ENCODE results near the gene CACNA1A.
"Not testable (repeated sequence)": the region's sequence is repeated elsewhere in the genome, so short reads cannot be mapped to it uniquely, and the experiment has no call there.

CACNA1A gene

GRCh38 chr19:13181747-13182388 lies 324.4 kb downstream of the CACNA1A start:
- no peaks in the 10 kb centered on the region for H3K36me3 ChIP-seq (ENCODE audit: control insufficient read depth in 1 of 2, insufficient read depth in 2 of 2, low read length in 2 of 2)
- H3K4me3 ChIP-seq (ENCODE audit: low read depth in 1 of 2, low read length in 2 of 2): no peak overlapping the region
- no peak overlapping the region for H3K27ac ChIP-seq (ENCODE audit: low read length)
- H3K27me3 ChIP-seq (ENCODE audit: low read depth, low read length): no peaks in the 10 kb centered on the region
- H3K9me3 ChIP-seq (ENCODE audit: control insufficient read depth in 1 of 2, low read length in 2 of 2): no peaks in the 10 kb centered on the region
- H3K4me1 ChIP-seq (ENCODE audit: control insufficient read depth in 1 of 2, insufficient read depth in 2 of 2, low read length in 2 of 2): peaks cover 3 to 11% of the 10 kb centered on the region in 2 donors

GRCh38 chr19:13178291-13178690 lies 328.0 kb downstream of the CACNA1A start:
- H3K36me3 ChIP-seq (ENCODE audit: control insufficient read depth in 1 of 2, insufficient read depth in 2 of 2, low read length in 2 of 2); H3K4me3 ChIP-seq (ENCODE audit: low read depth in 1 of 2, low read length in 2 of 2); H3K27ac ChIP-seq (ENCODE audit: low read length); H3K27me3 ChIP-seq (ENCODE audit: low read depth, low read length); H3K9me3 ChIP-seq (ENCODE audit: control insufficient read depth in 1 of 2, low read length in 2 of 2): not testable (repeated sequence)
- peaks cover 3 to 11% of the 10 kb centered on the region in 2 donors for H3K4me1 ChIP-seq (ENCODE audit: control insufficient read depth in 1 of 2, insufficient read depth in 2 of 2, low read length in 2 of 2)

GRCh38 chr19:13177584-13177983 lies 328.7 kb downstream of the CACNA1A start:
- not testable (repeated sequence) for H3K4me3 ChIP-seq (ENCODE audit: low read depth in 1 of 2, low read length in 2 of 2); H3K9me3 ChIP-seq (ENCODE audit: control insufficient read depth in 1 of 2, low read length in 2 of 2); H3K27ac ChIP-seq (ENCODE audit: low read length); H3K27me3 ChIP-seq (ENCODE audit: low read depth, low read length); H3K36me3 ChIP-seq (ENCODE audit: control insufficient read depth in 1 of 2, insufficient read depth in 2 of 2, low read length in 2 of 2)
- H3K4me1 ChIP-seq (ENCODE audit: control insufficient read depth in 1 of 2, insufficient read depth in 2 of 2, low read length in 2 of 2): peaks cover 4 to 12% of the 10 kb centered on the region in 2 donors

- H3K9me3 ChIP-seq (ENCODE audit: control insufficient read depth in 1 of 2, low read length in 2 of 2): no peaks in the 10 kb centered on the region
- no peaks in the 10 kb centered on the region for H3K36me3 ChIP-seq (ENCODE audit: control insufficient read depth in 1 of 2, insufficient read depth in 2 of 2, low read length in 2 of 2)
- no peak overlapping the region for H3K27ac ChIP-seq (ENCODE audit: low read length)
- H3K4me3 ChIP-seq (ENCODE audit: low read depth in 1 of 2, low read length in 2 of 2): no peak overlapping the region
- H3K27me3 ChIP-seq (ENCODE audit: low read depth, low read length): no peaks in the 10 kb centered on the region
- peaks cover 6 to 9% of the 10 kb centered on the region in 2 donors for H3K4me1 ChIP-seq (ENCODE audit: control insufficient read depth in 1 of 2, insufficient read depth in 2 of 2, low read length in 2 of 2)
Measured at GRCh38 chr19:13176345-13176744, 329.9 kb downstream of the CACNA1A start.

GRCh38 chr19:13173139-13173737 lies 333.0 kb downstream of the CACNA1A start:
- Histone ChIP-seq H3K9me3 (ENCODE audit: control insufficient read depth in 1 of 2, low read length in 2 of 2) (no peaks in the 10 kb centered on the region), H3K27me3 (ENCODE audit: low read depth, low read length) (no peaks in the 10 kb centered on the region), H3K36me3 (ENCODE audit: control insufficient read depth in 1 of 2, insufficient read depth in 2 of 2, low read length in 2 of 2) (no peaks in the 10 kb centered on the region), H3K4me1 (ENCODE audit: control insufficient read depth in 1 of 2, insufficient read depth in 2 of 2, low read length in 2 of 2) (peaks cover 6 to 8% of the 10 kb centered on the region in 2 donors), H3K4me3 (ENCODE audit: low read depth in 1 of 2, low read length in 2 of 2) (no peak overlapping the region), H3K27ac (ENCODE audit: low read length) (no peak overlapping the region)

- Histone ChIP-seq H3K36me3 (ENCODE audit: control insufficient read depth in 1 of 2, insufficient read depth in 2 of 2, low read length in 2 of 2) (no peaks in the 10 kb centered on the region), H3K27ac (ENCODE audit: low read length) (peak overlapping the region; percentile 69), H3K9me3 (ENCODE audit: control insufficient read depth in 1 of 2, low read length in 2 of 2) (no peaks in the 10 kb centered on the region), H3K4me3 (ENCODE audit: low read depth in 1 of 2, low read length in 2 of 2) (no peak overlapping the region), H3K27me3 (ENCODE audit: low read depth, low read length) (no peaks in the 10 kb centered on the region), H3K4me1 (ENCODE audit: control insufficient read depth in 1 of 2, insufficient read depth in 2 of 2, low read length in 2 of 2) (peaks cover 6 to 8% of the 10 kb centered on the region in 2 donors)
Measured at GRCh38 chr19:13172346-13173138, 333.7 kb downstream of the CACNA1A start.

- Histone ChIP-seq H3K27me3 (ENCODE audit: low read depth, low read length) (no peaks in the 10 kb centered on the region), H3K27ac (ENCODE audit: low read length) (no peak overlapping the region), H3K36me3 (ENCODE audit: control insufficient read depth in 1 of 2, insufficient read depth in 2 of 2, low read length in 2 of 2) (no peaks in the 10 kb centered on the region), H3K4me3 (ENCODE audit: low read depth in 1 of 2, low read length in 2 of 2) (no peak overlapping the region), H3K4me1 (ENCODE audit: control insufficient read depth in 1 of 2, insufficient read depth in 2 of 2, low read length in 2 of 2) (peaks cover 6 to 8% of the 10 kb centered on the region in 2 donors), H3K9me3 (ENCODE audit: control insufficient read depth in 1 of 2, low read length in 2 of 2) (no peaks in the 10 kb centered on the region)
Measured at GRCh38 chr19:13171146-13171545, 335.1 kb downstream of the CACNA1A start.

GRCh38 chr19:13169769-13170168 lies 336.5 kb downstream of the CACNA1A start:
- H3K4me1 ChIP-seq (ENCODE audit: control insufficient read depth in 1 of 2, insufficient read depth in 2 of 2, low read length in 2 of 2): peaks cover 8 to 12% of the 10 kb centered on the region in 2 donors
- H3K36me3 ChIP-seq (ENCODE audit: control insufficient read depth in 1 of 2, insufficient read depth in 2 of 2, low read length in 2 of 2): no peaks in the 10 kb centered on the region
- no peaks in the 10 kb centered on the region for H3K27me3 ChIP-seq (ENCODE audit: low read depth, low read length)
- H3K9me3 ChIP-seq (ENCODE audit: control insufficient read depth in 1 of 2, low read length in 2 of 2): no peaks in the 10 kb centered on the region
- H3K4me3 ChIP-seq (ENCODE audit: low read depth in 1 of 2, low read length in 2 of 2): no peak overlapping the region
- H3K27ac ChIP-seq (ENCODE audit: low read length): no peak overlapping the region

- peaks cover 17 to 20% of the 10 kb centered on the region in 2 donors for H3K4me1 ChIP-seq (ENCODE audit: control insufficient read depth in 1 of 2, insufficient read depth in 2 of 2, low read length in 2 of 2)
Measured at GRCh38 chr19:13166151-13166550, 340.1 kb downstream of the CACNA1A start.

GRCh38 chr19:13165162-13165997 lies 340.9 kb downstream of the CACNA1A start:
- H3K4me3 ChIP-seq (ENCODE audit: low read depth in 1 of 2, low read length in 2 of 2): peak overlapping the region in 1 of 2 donors; percentile 33
- no peaks in the 10 kb centered on the region for H3K27me3 ChIP-seq (ENCODE audit: low read depth, low read length)
- peak overlapping the region; percentile 99 for H3K27ac ChIP-seq (ENCODE audit: low read length)
- H3K4me1 ChIP-seq (ENCODE audit: control insufficient read depth in 1 of 2, insufficient read depth in 2 of 2, low read length in 2 of 2): peaks cover 17 to 20% of the 10 kb centered on the region in 2 donors
- no peaks in the 10 kb centered on the region for H3K36me3 ChIP-seq (ENCODE audit: control insufficient read depth in 1 of 2, insufficient read depth in 2 of 2, low read length in 2 of 2)
- no peaks in the 10 kb centered on the region for H3K9me3 ChIP-seq (ENCODE audit: control insufficient read depth in 1 of 2, low read length in 2 of 2)

More at GRCh38 chr19:13166151-13166550, 340.1 kb downstream of the CACNA1A start:
- not testable (repeated sequence) for H3K27me3 ChIP-seq (ENCODE audit: low read depth, low read length); H3K9me3 ChIP-seq (ENCODE audit: control insufficient read depth in 1 of 2, low read length in 2 of 2); H3K36me3 ChIP-seq (ENCODE audit: control insufficient read depth in 1 of 2, insufficient read depth in 2 of 2, low read length in 2 of 2); H3K4me3 ChIP-seq (ENCODE audit: low read depth in 1 of 2, low read length in 2 of 2)
- peak overlapping the region; percentile 88 for H3K27ac ChIP-seq (ENCODE audit: low read length)
